Kidney epithelial cell (primary cell): ENCODE results near the gene MAP1S. TPM values are rescaled to one million over a fixed set of nuclear protein-coding genes. Genes with fewer than 3 reads are reported as not detected.

Source experiments
- DNase-seq: peaks from one replicate; pipeline ENCODE4 v3.0.0-alpha.2; 2010; ENCODE audit warnings: low read depth
- H3K27me3 ChIP-seq: 2 replicates; pipeline ENCODE4 v1.6.0; 2011; ENCODE audit warnings: low read length; ENCODE audit not compliant: control insufficient read depth, insufficient read depth
- H3K36me3 ChIP-seq: 2 replicates; pipeline ENCODE4 v1.5.1; 2011; ENCODE audit warnings: low read length; ENCODE audit not compliant: control insufficient read depth, insufficient read depth
- H3K4me3 ChIP-seq: 2 replicates; pipeline ENCODE4 v1.5.1; 2011; ENCODE audit warnings: low read depth, mild to moderate bottlenecking, control low read depth, low read length
- CTCF ChIP-seq: IDR thresholded peaks from 2 replicates; pipeline ENCODE4 v1.5.1; 2011; ENCODE audit warnings: mild to moderate bottlenecking, moderate library complexity, low read length, control low read depth, inconsistent platforms; ENCODE audit not compliant: insufficient read depth, poor library complexity, severe bottlenecking
- total RNA-seq: library from RNA; depleted of rRNA; stranded (reverse); fragments of >200 nt; gene quantifications from 2 replicates; pipeline ENCODE4 v1.2.3, GENCODE V29; 2015

The MAP1S gene, protein sequence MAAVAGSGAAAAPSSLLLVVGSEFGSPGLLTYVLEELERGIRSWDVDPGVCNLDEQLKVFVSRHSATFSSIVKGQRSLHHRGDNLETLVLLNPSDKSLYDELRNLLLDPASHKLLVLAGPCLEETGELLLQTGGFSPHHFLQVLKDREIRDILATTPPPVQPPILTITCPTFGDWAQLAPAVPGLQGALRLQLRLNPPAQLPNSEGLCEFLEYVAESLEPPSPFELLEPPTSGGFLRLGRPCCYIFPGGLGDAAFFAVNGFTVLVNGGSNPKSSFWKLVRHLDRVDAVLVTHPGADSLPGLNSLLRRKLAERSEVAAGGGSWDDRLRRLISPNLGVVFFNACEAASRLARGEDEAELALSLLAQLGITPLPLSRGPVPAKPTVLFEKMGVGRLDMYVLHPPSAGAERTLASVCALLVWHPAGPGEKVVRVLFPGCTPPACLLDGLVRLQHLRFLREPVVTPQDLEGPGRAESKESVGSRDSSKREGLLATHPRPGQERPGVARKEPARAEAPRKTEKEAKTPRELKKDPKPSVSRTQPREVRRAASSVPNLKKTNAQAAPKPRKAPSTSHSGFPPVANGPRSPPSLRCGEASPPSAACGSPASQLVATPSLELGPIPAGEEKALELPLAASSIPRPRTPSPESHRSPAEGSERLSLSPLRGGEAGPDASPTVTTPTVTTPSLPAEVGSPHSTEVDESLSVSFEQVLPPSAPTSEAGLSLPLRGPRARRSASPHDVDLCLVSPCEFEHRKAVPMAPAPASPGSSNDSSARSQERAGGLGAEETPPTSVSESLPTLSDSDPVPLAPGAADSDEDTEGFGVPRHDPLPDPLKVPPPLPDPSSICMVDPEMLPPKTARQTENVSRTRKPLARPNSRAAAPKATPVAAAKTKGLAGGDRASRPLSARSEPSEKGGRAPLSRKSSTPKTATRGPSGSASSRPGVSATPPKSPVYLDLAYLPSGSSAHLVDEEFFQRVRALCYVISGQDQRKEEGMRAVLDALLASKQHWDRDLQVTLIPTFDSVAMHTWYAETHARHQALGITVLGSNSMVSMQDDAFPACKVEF
- 43.1 and 57.4 TPM in 2 replicates for total RNA-seq

GRCh38 chr19:17718947-17719711 lies at the start of gene MAP1S:
TSS of gene MAP1S (plus strand) at chr19:17719480. CDS start at chr19:17719503, 23 bp downstream.
- Histone ChIP-seq H3K4me3 (peak within 1 kb of the TSS; percentile 92), H3K27me3 (no peaks in the 10 kb centered on the region), H3K36me3 (no peaks in the 10 kb centered on the region)
- no peak for TF ChIP-seq CTCF
- DNase-seq: no peak

GRCh38 chr19:17671906-17672305 lies 47.4 kb upstream of the MAP1S start:
- no peak overlapping the region for H3K4me3 ChIP-seq
- peaks cover 4% of the 10 kb centered on the region for H3K27me3 ChIP-seq
- H3K36me3 ChIP-seq: no peaks in the 10 kb centered on the region
- no peak for DNase-seq
- TF ChIP-seq CTCF: no peak

GRCh38 chr19:17673937-17674799 lies 45.1 kb upstream of the MAP1S start:
- no peak overlapping the region for H3K4me3 ChIP-seq
- DNase-seq: no peak
- peaks cover 4% of the 10 kb centered on the region for H3K27me3 ChIP-seq
- no peak for TF ChIP-seq CTCF
- no peaks in the 10 kb centered on the region for H3K36me3 ChIP-seq

- TF ChIP-seq CTCF: no peak
Observed at GRCh38 chr19:17676295-17676694, 43.0 kb upstream of the MAP1S start.

DNA sequence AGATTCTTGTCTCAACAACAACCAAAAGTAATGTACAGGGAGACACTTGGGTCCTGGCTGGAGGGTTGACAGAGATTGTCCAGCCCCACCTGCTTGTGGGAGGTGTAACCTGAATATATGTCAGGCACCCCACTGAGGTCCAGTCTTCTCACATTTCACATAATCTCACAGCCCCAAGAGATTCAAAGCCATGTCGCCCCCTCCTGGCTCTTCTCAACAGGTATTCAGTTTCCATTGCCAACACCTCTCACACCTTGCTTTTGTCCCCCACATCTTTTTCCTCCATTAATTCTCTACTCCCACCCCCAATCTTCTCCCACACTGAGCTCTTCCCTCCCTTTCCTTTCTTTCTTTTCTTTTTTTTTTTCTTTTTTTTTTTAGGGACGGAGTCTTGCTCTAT lies 42.3 kb upstream of the MAP1S start:
- H3K36me3 ChIP-seq: no peaks in the 10 kb centered on the region
- H3K27me3 ChIP-seq: peaks cover 19% of the 10 kb centered on the region
- DNase-seq: no peak
- no peak overlapping the region for H3K4me3 ChIP-seq
- peak; percentile 19 for TF ChIP-seq CTCF

More at GRCh38 chr19:17676295-17676694, 43.0 kb upstream of the MAP1S start:
- H3K27me3 ChIP-seq: peaks cover 19% of the 10 kb centered on the region
- no peak overlapping the region for H3K4me3 ChIP-seq
- DNase-seq: no peak
- no peaks in the 10 kb centered on the region for H3K36me3 ChIP-seq
